ENCODE measurements around the gene PCDH17. TPM values are rescaled to one million over a fixed set of nuclear protein-coding genes. Genes with fewer than 3 reads are reported as not detected.

PCDH17 gene
- total and polyA plus RNA-seq, 9 of the 15 experiments (the other 6 are each of a cell fraction or from before 2014, with no cell fraction given) = not detected

- no peak for TF ChIP-seq CLOCK (CRISPR knock-in tag; IDR thresholded peaks at IDR 0.05; ENCODE audit: borderline replicate concordance)
- no peak for TF ChIP-seq SUPT5H (IDR thresholded peaks at IDR 0.05)
Observed at GRCh38 chr13:57632276-57633140, 964 bp downstream of the PCDH17 start (continued).

DNA sequence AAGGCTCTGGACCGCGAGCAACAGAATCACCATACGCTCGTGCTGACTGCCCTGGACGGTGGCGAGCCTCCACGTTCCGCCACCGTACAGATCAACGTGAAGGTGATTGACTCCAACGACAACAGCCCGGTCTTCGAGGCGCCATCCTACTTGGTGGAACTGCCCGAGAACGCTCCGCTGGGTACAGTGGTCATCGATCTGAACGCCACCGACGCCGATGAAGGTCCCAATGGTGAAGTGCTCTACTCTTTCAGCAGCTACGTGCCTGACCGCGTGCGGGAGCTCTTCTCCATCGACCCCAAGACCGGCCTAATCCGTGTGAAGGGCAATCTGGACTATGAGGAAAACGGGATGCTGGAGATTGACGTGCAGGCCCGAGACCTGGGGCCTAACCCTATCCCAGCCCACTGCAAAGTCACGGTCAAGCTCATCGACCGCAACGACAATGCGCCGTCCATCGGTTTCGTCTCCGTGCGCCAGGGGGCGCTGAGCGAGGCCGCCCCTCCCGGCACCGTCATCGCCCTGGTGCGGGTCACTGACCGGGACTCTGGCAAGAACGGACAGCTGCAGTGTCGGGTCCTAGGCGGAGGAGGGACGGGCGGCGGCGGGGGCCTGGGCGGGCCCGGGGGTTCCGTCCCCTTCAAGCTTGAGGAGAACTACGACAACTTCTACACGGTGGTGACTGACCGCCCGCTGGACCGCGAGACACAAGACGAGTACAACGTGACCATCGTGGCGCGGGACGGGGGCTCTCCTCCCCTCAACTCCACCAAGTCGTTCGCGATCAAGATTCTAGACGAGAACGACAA is 1.8 kb downstream of the PCDH17 start:
- Histone ChIP-seq H4K20me1 (replicated peaks; ENCODE audit: control insufficient read depth, insufficient read depth, low read length) (no peaks in the 10 kb centered on the region), H3K4me1 (replicated peaks in 1 of 2; ENCODE audit: control insufficient read depth in 2 of 2, insufficient read depth in 2 of 2, low read length in 2 of 2) (no peaks in the 10 kb centered on the region), H3K27ac (ENCODE audit: extremely low read depth, low read depth, low read length) (no peak overlapping the region), H2AFZ (ENCODE audit: low read depth, low read length) (no peak overlapping the region), H3K9me1 (ENCODE audit: control insufficient read depth, insufficient read depth, low read length) (no peaks in the 10 kb centered on the region), H3K4me3 (no peak overlapping the region), H3K27me3 (ENCODE audit: control insufficient read depth in 2 of 2, insufficient read depth in 2 of 2, low read length in 2 of 2) (no peaks in the 10 kb centered on the region), H3K4me2 (ENCODE audit: insufficient read depth, low read length) (no peak overlapping the region), H3K36me3 (ENCODE audit: control insufficient read depth, insufficient read depth, low read length) (no peaks in the 10 kb centered on the region), H3K79me2 (ENCODE audit: control insufficient read depth, insufficient read depth, low read length) (no peaks in the 10 kb centered on the region), H3K9ac (ENCODE audit: insufficient read depth in 1 of 2, low read depth in 2 of 2, low read length in 2 of 2) (no peak overlapping the region), H3K9me3 (replicated peaks; ENCODE audit: control insufficient read depth, insufficient read depth, low read depth, low read length) (0 out of 2 replicates have a peak, but pooled peaks cover 2% of the 10 kb centered on the region)
- no TSS peak for BruUV-seq (replicated peaks)
- intact Hi-C loops (cut with micrococcal nuclease) (no loop called here), in situ Hi-C loops (cut with MboI) (no loop called here)
- CTCF ChIA-PET (ENCODE audit: low intra/inter-chr PET ratio) = no interaction called here
- 34% methylated on average over 23 of the region's 77 CpGs for WGBS (ENCODE audit: insufficient coverage, low coverage, missing lambda C conversion rate)
- POLR2A ChIA-PET = no interaction called here
- no peak for FAIRE-seq
- no peak for ATAC-seq
- DNase-seq (ENCODE audit: extremely low read depth in 1 of 4, low spot score in 3 of 4) = no peak
- no peak for TF ChIP-seq SUPT5H (IDR thresholded peaks at IDR 0.05)
- TF ChIP-seq KLF6 (CRISPR knock-in tag; IDR thresholded peaks at IDR 0.05; ENCODE audit: borderline replicate concordance) = no peak
- TF ChIP-seq CREB3L1 (IDR thresholded peaks at IDR 0.05; ENCODE audit: borderline replicate concordance, low read depth) = no peak
- TF ChIP-seq RBFOX2 (IDR thresholded peaks at IDR 0.05; ENCODE audit: low read depth, low read length) = no peak
- TF ChIP-seq DLX4 (CRISPR knock-in tag; IDR thresholded peaks at IDR 0.05) = no peak
- TF ChIP-seq ZNF644 (tag; IDR thresholded peaks at IDR 0.05; ENCODE audit: low read depth) = no peak
- no peak for TF ChIP-seq GTF3C2 (IDR thresholded peaks at IDR 0.05; ENCODE audit: borderline replicate concordance, extremely low read depth, insufficient read length)
